ENCODE data around the gene SLC35E2B. TPM values are rescaled to one million over a fixed set of nuclear protein-coding genes. Genes with fewer than 3 reads are reported as not detected.

SLC35E2B gene
- total RNA-seq, 1 experiment from 2014 or later, result 26.4 TPM

DNA sequence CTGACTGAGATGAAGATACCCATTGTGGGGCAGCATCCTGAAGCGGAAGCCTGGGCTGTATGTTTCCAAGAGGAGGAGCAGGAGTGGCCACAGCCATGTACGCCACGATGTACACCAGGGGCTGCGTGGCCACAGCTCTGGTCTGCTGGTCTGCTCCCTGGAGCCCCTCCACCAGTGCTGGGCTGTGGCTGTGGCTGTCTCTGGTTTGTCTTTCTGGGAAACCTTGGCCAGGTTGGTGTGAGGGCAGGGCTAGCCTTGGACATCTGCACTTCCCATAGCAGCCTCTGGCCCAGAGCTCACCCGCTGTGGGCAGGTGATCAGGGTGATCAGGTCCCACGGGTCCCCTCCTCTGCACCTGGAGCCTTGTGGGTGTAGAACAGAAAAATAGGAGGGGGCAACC, 74.7 kb downstream of the SLC35E2B start:
- H3K4me3 ChIP-seq (ENCODE audit: low read depth, low read length), result no peak overlapping the region
- no peaks in the 10 kb centered on the region for H3K36me3 ChIP-seq (ENCODE audit: control insufficient read depth, insufficient read depth, low read length)
- 0 out of 2 replicates have a peak, but pooled peaks cover 9% of the 10 kb centered on the region for H3K4me1 ChIP-seq
- no peaks in the 10 kb centered on the region for H3K9me3 Mint-ChIP-seq (ENCODE audit: unreplicated experiment)
- no peak overlapping the region for H3K27ac Mint-ChIP-seq (ENCODE audit: unreplicated experiment)
- no peak overlapping the region for H3K4me3 Mint-ChIP-seq (ENCODE audit: unreplicated experiment)
- no TSS peak for BruUV-seq (replicated peaks)
- H3K36me3 Mint-ChIP-seq (ENCODE audit: insufficient read depth, unreplicated experiment), result peaks cover 20% of the 10 kb centered on the region
- no peak for TF ChIP-seq CTCF (IDR thresholded peaks at IDR 0.05; ENCODE audit: insufficient read depth in 1 of 2, low read depth in 1 of 2, low read length in 1 of 2, severe bottlenecking in 1 of 2, unreplicated experiment in 1 of 2)
- H3K27me3 Mint-ChIP-seq (ENCODE audit: insufficient read depth, unreplicated experiment), result no peaks in the 10 kb centered on the region
- H3K27me3 ChIP-seq (replicated peaks; ENCODE audit: control insufficient read depth, insufficient read depth, low read length), result no peaks in the 10 kb centered on the region
- intact Hi-C loops (cut with micrococcal nuclease; ENCODE audit: unreplicated experiment), result no loop called here
- H3K4me1 Mint-ChIP-seq (ENCODE audit: low read depth, unreplicated experiment), result peaks cover 7% of the 10 kb centered on the region
- no peaks in the 10 kb centered on the region for H3K9me3 ChIP-seq
- ChIA-PET CTCF (no interaction called here), POLR2A (no interaction called here)
- DNase-seq, result no peak

DNA sequence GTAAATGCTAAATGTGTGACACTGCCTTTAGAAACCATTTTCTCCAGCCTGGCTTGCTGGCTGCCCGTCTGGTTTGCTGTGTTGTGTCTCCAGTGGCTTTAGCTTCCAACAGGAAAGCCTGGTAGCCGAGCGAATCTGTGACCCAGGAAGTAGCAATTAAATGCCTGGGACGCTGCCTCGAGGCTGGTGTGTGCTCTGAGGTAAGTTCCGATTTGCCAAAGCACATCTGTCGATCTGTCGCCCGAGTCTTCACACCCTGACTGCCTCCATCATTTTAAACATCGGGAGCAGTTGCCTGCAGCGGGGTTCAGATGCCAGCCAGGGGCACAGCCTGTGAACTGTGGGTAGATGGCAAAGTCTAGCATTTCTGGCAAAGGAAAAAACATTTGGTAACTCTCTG, 75.1 kb downstream of the SLC35E2B start:
- Mint-ChIP-seq H3K9me3 (ENCODE audit: unreplicated experiment) (no peaks in the 10 kb centered on the region), H3K27ac (ENCODE audit: unreplicated experiment) (no peak overlapping the region), H3K4me3 (ENCODE audit: unreplicated experiment) (peak overlapping the region; percentile 66), H3K36me3 (ENCODE audit: insufficient read depth, unreplicated experiment) (peaks cover 21% of the 10 kb centered on the region), H3K4me1 (ENCODE audit: low read depth, unreplicated experiment) (peaks cover 7% of the 10 kb centered on the region), H3K27me3 (ENCODE audit: insufficient read depth, unreplicated experiment) (no peaks in the 10 kb centered on the region)
- intact Hi-C loops (cut with micrococcal nuclease; ENCODE audit: unreplicated experiment), result no loop called here
- Histone ChIP-seq H3K4me3 (ENCODE audit: low read depth, low read length) (no peak overlapping the region), H3K9me3 (no peaks in the 10 kb centered on the region), H3K27me3 (replicated peaks; ENCODE audit: control insufficient read depth, insufficient read depth, low read length) (no peaks in the 10 kb centered on the region), H3K4me1 (0 out of 2 replicates have a peak, but pooled peaks cover 9% of the 10 kb centered on the region), H3K36me3 (ENCODE audit: control insufficient read depth, insufficient read depth, low read length) (no peaks in the 10 kb centered on the region)
- ChIA-PET CTCF (no interaction called here), POLR2A (no interaction called here)
- no peak for TF ChIP-seq CTCF (IDR thresholded peaks at IDR 0.05; ENCODE audit: insufficient read depth in 1 of 2, low read depth in 1 of 2, low read length in 1 of 2, severe bottlenecking in 1 of 2, unreplicated experiment in 1 of 2)
- DNase-seq, result no peak
- BruUV-seq (replicated peaks), result TSS peak; percentile 59

DNA sequence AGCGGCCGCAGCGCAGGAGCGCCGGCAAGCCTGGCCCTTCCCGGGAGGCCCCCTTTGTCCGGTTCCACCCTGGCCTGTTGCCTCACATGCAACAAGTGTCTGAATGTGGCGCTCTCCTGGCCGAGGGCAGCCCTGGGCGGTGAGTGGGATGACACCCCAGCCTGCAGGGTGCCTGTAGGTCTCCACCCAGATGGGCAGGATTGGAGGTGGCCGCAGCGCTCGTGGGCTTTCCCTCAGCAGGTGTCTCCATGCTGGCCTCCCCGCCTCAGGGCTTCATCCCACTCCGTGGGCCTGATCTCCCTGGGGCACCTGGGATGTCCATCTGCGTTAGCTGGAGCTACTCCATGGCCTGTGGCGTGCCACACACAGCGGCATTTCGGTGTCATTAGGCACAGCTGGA, 75.8 kb downstream of the SLC35E2B start:
- H3K36me3 Mint-ChIP-seq (ENCODE audit: insufficient read depth, unreplicated experiment), result peaks cover 28% of the 10 kb centered on the region
- no peak for TF ChIP-seq CTCF (IDR thresholded peaks at IDR 0.05; ENCODE audit: insufficient read depth in 1 of 2, low read depth in 1 of 2, low read length in 1 of 2, severe bottlenecking in 1 of 2, unreplicated experiment in 1 of 2)
- H3K27ac Mint-ChIP-seq (ENCODE audit: unreplicated experiment), result no peak overlapping the region
- intact Hi-C loops (cut with micrococcal nuclease; ENCODE audit: unreplicated experiment), result no loop called here
- H3K4me1 Mint-ChIP-seq (ENCODE audit: low read depth, unreplicated experiment), result peaks cover 7% of the 10 kb centered on the region
- ChIA-PET POLR2A (no interaction called here), CTCF (no interaction called here)
- DNase-seq, result no peak
- H3K27me3 Mint-ChIP-seq (ENCODE audit: insufficient read depth, unreplicated experiment), result no peaks in the 10 kb centered on the region
- peak overlapping the region; percentile 66 for H3K4me3 Mint-ChIP-seq (ENCODE audit: unreplicated experiment)
- Histone ChIP-seq H3K36me3 (ENCODE audit: control insufficient read depth, insufficient read depth, low read length) (no peaks in the 10 kb centered on the region), H3K4me1 (0 out of 2 replicates have a peak, but pooled peaks cover 9% of the 10 kb centered on the region), H3K9me3 (no peaks in the 10 kb centered on the region), H3K4me3 (ENCODE audit: low read depth, low read length) (peak overlapping the region; percentile 70), H3K27me3 (replicated peaks; ENCODE audit: control insufficient read depth, insufficient read depth, low read length) (no peaks in the 10 kb centered on the region)
- no TSS peak for BruUV-seq (replicated peaks)
- H3K9me3 Mint-ChIP-seq (ENCODE audit: unreplicated experiment), result no peaks in the 10 kb centered on the region
